GM12891 (cell line): ENCODE data around the gene CLDN1.

Experiments used
- POLR2A ChIP-seq: IDR thresholded peaks from 2 replicates; pipeline ENCODE4 v1.6.1; 2011; ENCODE audit warnings: low read depth, low read length, control low read depth
- POLR2AphosphoS5 ChIP-seq: IDR thresholded peaks from 2 replicates; pipeline ENCODE4 v1.6.1; 2011; ENCODE audit warnings: low read depth, low read length, control low read depth
- POU2F2 ChIP-seq: IDR thresholded peaks from 2 replicates; pipeline ENCODE4 v1.6.1; 2011; ENCODE audit warnings: low read depth, mild to moderate bottlenecking, control low read depth, low read length, moderate library complexity
- SPI1 ChIP-seq: IDR thresholded peaks from 2 replicates; pipeline ENCODE4 v1.6.1; 2011; ENCODE audit warnings: low read depth, low read length, control low read depth
- TAF1 ChIP-seq: IDR thresholded peaks from 2 replicates; pipeline ENCODE4 v1.6.1; 2011; ENCODE audit warnings: low read depth, low read length, control low read depth

- TF ChIP-seq POLR2AphosphoS5 (no peak), POLR2A (no peak), SPI1 (no peak), TAF1 (no peak), POU2F2 (no peak)
Observed at GRCh38 chr3:190269101-190269500, 53.1 kb downstream of the CLDN1 start.
